ENCODE measurements around the gene ATMIN. TPM values are rescaled to one million over a fixed set of nuclear protein-coding genes. Genes with fewer than 3 reads are reported as not detected.
A peak's percentile ranks its signal among the peaks of the same experiment; 100 is the strongest.

ATMIN gene
- total and polyA plus RNA-seq, 10 of the 15 experiments (the other 5 are each of a cell fraction or from before 2014, with no cell fraction given): 5.2 to 28.9 (median 18.3) TPM

GRCh38 chr16:81006813-81007695, 28.6 kb upstream of the ATMIN start, which contains the start of the genes CENPN and CMC2 (continued):
- no peak; the same call in 1 of the 2 replicates for TF ChIP-seq ZBTB40 (IDR thresholded peaks at IDR 0.05; ENCODE audit: borderline replicate concordance)
- TF ChIP-seq CBX5 (IDR thresholded peaks at IDR 0.05; ENCODE audit: low read depth): peak; percentile 85; the same call in 1 of the 2 replicates
- no peak for TF ChIP-seq CBX3 (IDR thresholded peaks at IDR 0.05; ENCODE audit: borderline replicate concordance, low read depth)
- TF ChIP-seq E2F4 (IDR thresholded peaks at IDR 0.05; ENCODE audit: low read depth, low read length): peak; percentile 99
- TF ChIP-seq EP300 (IDR thresholded peaks at IDR 0.05; ENCODE audit: borderline replicate concordance in 1 of 2, control insufficient read depth in 1 of 2, low read depth in 2 of 2, low read length in 2 of 2): peak in 1 of 2 experiments; percentile 54; a peak in 2 of 4 replicates
- peak; percentile 55 for TF ChIP-seq TAF1 (IDR thresholded peaks at IDR 0.05; ENCODE audit: borderline replicate concordance, low read depth, low read length)
- TF ChIP-seq USF1 (IDR thresholded peaks at IDR 0.05; ENCODE audit: borderline replicate concordance, extremely low read length, insufficient read depth, low read depth, low read length): peak; percentile 91
- no peak for TF ChIP-seq EZH2 (IDR thresholded peaks at IDR 0.05; ENCODE audit: borderline replicate concordance, control insufficient read depth, low read depth, low read length)
- no peak for TF ChIP-seq HDAC6 (IDR thresholded peaks at IDR 0.05; ENCODE audit: unreplicated experiment)
- peak; percentile 91 for TF ChIP-seq POLR2AphosphoS5 (IDR thresholded peaks at IDR 0.05; ENCODE audit: low read length)
- 0 out of 6 replicates have a peak, but pooled peaks of 2 of the 3 experiments have one; percentile 1 to 7 for TF ChIP-seq CTCF (IDR thresholded peaks at IDR 0.05 in 2 of 3, conservative IDR thresholded peaks at IDR 0.05 in 1 of 3; ENCODE audit: control insufficient read depth in 2 of 3, extremely low read depth in 1 of 3, insufficient read depth in 1 of 3, low read depth in 3 of 3, low read length in 3 of 3)
- TF ChIP-seq ETV6 (conservative IDR thresholded peaks at IDR 0.05 in 1 of 2, IDR thresholded peaks at IDR 0.05 in 1 of 2; ENCODE audit: borderline replicate concordance in 1 of 2, low read depth in 1 of 2): no peak
- TF ChIP-seq CREB1 (IDR thresholded peaks at IDR 0.05; ENCODE audit: low read depth): peak; percentile 94
- peak; percentile 92 for TF ChIP-seq CREM (IDR thresholded peaks at IDR 0.05; ENCODE audit: low read depth)
- 0 out of 2 replicates have a peak, but pooled peaks have one; percentile 49 for TF ChIP-seq FOXM1 (IDR thresholded peaks at IDR 0.05; ENCODE audit: low read depth, low read length)
- no peak; the same call in 1 of the 2 replicates for TF ChIP-seq NFIC (IDR thresholded peaks at IDR 0.05; ENCODE audit: low read depth, low read length)
- TF ChIP-seq SP1 (IDR thresholded peaks at IDR 0.05; ENCODE audit: low read depth, low read length): peak; percentile 84
- no peak; the same call in 1 of the 2 replicates for TF ChIP-seq BACH1 (IDR thresholded peaks at IDR 0.05; ENCODE audit: borderline replicate concordance)
- peak; percentile 45; the same call in 1 of the 2 replicates for TF ChIP-seq TBL1XR1 (IDR thresholded peaks at IDR 0.05; ENCODE audit: low read depth, low read length)
